GM12865 (cell line): ENCODE measurements around the gene MYT1.
"Not testable (repeated sequence)": the region's sequence is repeated elsewhere in the genome, so short reads cannot be mapped to it uniquely, and the experiment has no call there.

Source experiments
- DNase-seq: peaks from one replicate; pipeline ENCODE4 v3.0.0; 2010; ENCODE audit warnings: low read depth
- H3K4me3 ChIP-seq: 2 replicates; pipeline ENCODE4 v1.5.1; 2011; ENCODE audit warnings: mild to moderate bottlenecking, low read depth, low read length, control low read depth
- CTCF ChIP-seq: IDR thresholded peaks from 2 replicates; pipeline ENCODE4 v1.5.1; 2011; ENCODE audit warnings: low read length, control low read depth, low read depth, inconsistent platforms; ENCODE audit not compliant: insufficient read depth; ENCODE audit errors: missing control alignments

MYT1 gene

DNA sequence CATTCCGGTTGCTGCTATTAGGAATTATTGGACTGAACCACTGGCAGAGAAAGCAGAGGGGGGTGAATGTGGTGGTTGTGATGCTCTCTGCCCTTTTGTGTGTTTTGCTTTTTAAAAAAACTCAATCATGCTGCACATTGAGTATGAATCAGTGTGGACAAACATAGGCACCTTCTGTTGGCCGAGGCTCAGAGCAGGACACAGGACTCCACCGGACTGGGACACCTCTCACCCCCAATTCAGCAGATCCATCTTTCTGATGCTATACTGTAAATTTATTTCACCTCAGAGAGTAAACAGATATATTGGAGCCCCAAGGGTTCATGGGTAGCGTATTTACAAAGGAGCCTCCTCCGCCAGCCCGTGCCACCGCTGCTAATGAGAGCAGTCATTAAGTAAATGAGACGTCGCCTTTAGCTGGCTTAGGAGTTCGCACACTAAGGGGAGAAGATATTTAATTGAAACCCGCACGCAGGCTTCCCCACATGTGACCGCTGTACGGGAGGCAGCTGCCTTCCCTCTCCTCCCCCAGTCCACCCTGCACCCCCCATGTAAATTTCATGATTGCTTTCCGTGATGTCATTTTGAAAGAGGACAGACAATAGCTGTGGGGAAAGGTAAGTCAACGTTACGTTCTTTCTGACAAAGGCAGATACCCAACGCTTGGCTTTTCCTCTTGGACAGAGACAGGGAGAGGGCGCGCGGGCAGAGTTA lies at the start of gene MYT1:
Gene MYT1, plus strand, starts transcription at position 330 of the 714 bp plus-strand sequence. CDS start 34,410 bp downstream, outside the sequence.
- DNase-seq: no peak
- H3K4me3 ChIP-seq: no peak within 1 kb of the TSS
- no peak for TF ChIP-seq CTCF

- TF ChIP-seq CTCF: no peak
- no peak for DNase-seq
- H3K4me3 ChIP-seq: no peak overlapping the region
These were observed 48.9 kb upstream of the MYT1 start for GRCh38 chr20:64115171-64115911.

DNA sequence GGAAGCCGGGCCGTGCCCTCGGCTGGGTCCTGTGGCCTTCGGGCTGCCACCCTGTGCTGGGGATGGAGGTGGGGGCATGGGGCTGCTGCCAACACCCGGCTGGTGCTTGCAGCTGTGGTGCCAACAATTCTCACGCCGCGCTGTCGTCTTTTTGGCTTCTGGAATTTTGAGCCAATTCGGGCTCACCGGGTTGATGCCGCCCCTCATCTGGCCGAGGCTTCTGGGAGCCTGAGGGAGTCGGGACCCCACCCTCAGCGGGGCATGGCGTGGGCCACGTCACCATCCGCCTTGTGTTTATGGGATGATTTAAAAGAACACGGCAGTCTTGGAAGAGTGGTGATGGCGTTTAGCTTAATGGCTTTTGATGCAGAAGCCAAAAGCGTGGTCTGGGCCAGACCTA lies 48.2 kb upstream of the MYT1 start:
- H3K4me3 ChIP-seq: no peak overlapping the region
- no peak for TF ChIP-seq CTCF
- no peak for DNase-seq

- DNase-seq: no peak
- TF ChIP-seq CTCF: no peak
- H3K4me3 ChIP-seq: no peak overlapping the region
These were observed 47.5 kb upstream of the MYT1 start for GRCh38 chr20:64116541-64117431.

DNA sequence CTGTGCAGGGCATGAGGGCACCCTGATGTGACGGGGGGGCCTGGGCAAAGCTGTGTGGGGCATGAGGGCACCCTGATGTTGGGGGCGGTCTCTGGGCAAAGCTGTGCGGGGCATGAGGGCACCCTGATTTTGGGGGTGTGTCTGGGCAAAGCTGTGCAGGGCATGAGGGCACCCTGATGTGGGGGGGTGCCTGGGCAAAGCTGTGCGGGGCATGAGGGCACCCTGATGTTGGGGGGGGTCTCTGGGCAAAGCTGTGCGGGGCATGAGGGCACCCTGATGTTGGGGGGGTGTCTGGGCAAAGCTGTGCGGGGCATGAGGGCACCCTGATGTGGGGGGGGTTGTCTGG lies 46.8 kb upstream of the MYT1 start:
- H3K4me3 ChIP-seq, DNase-seq: not testable (repeated sequence)

DNA sequence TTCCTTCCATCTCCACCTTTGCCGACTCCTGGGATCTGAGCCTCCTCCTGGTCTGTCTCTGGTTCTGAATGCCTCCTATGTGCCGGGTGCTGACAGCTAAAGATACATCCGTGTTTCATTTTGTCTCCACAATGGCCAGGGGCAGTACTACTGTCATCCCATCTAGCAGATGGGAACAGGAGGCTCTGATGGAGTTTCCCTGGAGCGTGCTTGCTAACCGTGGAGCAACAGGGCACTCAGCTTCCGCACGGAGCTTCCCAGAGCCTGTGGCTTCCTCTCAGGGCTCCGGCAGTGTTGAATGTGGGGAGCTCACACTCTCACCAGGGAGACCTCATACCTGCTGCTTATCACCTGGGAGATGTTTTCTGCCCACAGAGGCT lies 45.0 kb upstream of the MYT1 start:
- no peak for DNase-seq
- TF ChIP-seq CTCF: no peak
- H3K4me3 ChIP-seq: no peak overlapping the region
